ENCODE data around the gene ZMYM3. TPM values are rescaled to one million over a fixed set of nuclear protein-coding genes. Genes with fewer than 3 reads are reported as not detected.

ZMYM3 gene
- total RNA-seq, 2 experiments from 2014 or later: 22.6 to 22.8 TPM

GRCh38 chrX:71225676-71226075 lies 28.3 kb downstream of the ZMYM3 start:
- Mint-ChIP-seq H3K4me1 (no peaks in the 10 kb centered on the region), H3K9me3 (ENCODE audit: low read depth) (no peaks in the 10 kb centered on the region), H3K27ac (no peak overlapping the region), H3K4me3 (no peak overlapping the region), H3K36me3 (ENCODE audit: low read depth) (no peaks in the 10 kb centered on the region), H3K27me3 (no peaks in the 10 kb centered on the region)
- ATAC-seq (no peak), DNase-seq (no peak)
- ChIA-PET POLR2A (no interaction called here), CTCF (interaction anchor here (0.7 kb wide), 1 partner anchor 181 kb away, joined by 4 read pairs; no protein-coding TSS in a partner anchor)
- intact Hi-C loops (cut with DNase I, micrococcal nuclease): no loop called here

- ChIA-PET POLR2A (no interaction called here), CTCF (no interaction called here)
- H3K9me3 Mint-ChIP-seq (ENCODE audit: low read depth): no peaks in the 10 kb centered on the region
- ATAC-seq (no peak), DNase-seq (no peak)
- H3K27me3 Mint-ChIP-seq: no peaks in the 10 kb centered on the region
- H3K4me3 Mint-ChIP-seq: no peak overlapping the region
- no peaks in the 10 kb centered on the region for H3K4me1 Mint-ChIP-seq
- H3K36me3 Mint-ChIP-seq (ENCODE audit: low read depth): no peaks in the 10 kb centered on the region
- H3K27ac Mint-ChIP-seq: no peak overlapping the region
- intact Hi-C loops (cut with DNase I, micrococcal nuclease): no loop called here
These were observed 28.9 kb downstream of the ZMYM3 start for GRCh38 chrX:71225009-71225408.

GRCh38 chrX:71224098-71224708 lies 29.7 kb downstream of the ZMYM3 start:
- DNase-seq (no peak), ATAC-seq (no peak)
- intact Hi-C loops (cut with DNase I, micrococcal nuclease): no loop called here
- ChIA-PET POLR2A (no interaction called here), CTCF (no interaction called here)
- Mint-ChIP-seq H3K9me3 (ENCODE audit: low read depth) (no peaks in the 10 kb centered on the region), H3K4me1 (no peaks in the 10 kb centered on the region), H3K36me3 (ENCODE audit: low read depth) (no peaks in the 10 kb centered on the region), H3K27ac (no peak overlapping the region), H3K4me3 (no peak overlapping the region), H3K27me3 (no peaks in the 10 kb centered on the region)

GRCh38 chrX:71222929-71223328 lies 31.0 kb downstream of the ZMYM3 start, which contains the start of gene GJB1:
Gene GJB1 (plus strand): TSS chrX:71223224. CDS start chrX:71223708, 484 bp downstream.
- ChIA-PET POLR2A (no interaction called here), CTCF (no interaction called here)
- DNase-seq: no peak
- Mint-ChIP-seq H3K27ac (no peak within 1 kb of the TSS), H3K4me3 (no peak within 1 kb of the TSS), H3K9me3 (ENCODE audit: low read depth) (no peaks in the 10 kb centered on the region), H3K36me3 (ENCODE audit: low read depth) (no peaks in the 10 kb centered on the region), H3K4me1 (no peaks in the 10 kb centered on the region), H3K27me3 (no peaks in the 10 kb centered on the region)
- no peak for ATAC-seq
- intact Hi-C loops (cut with DNase I, micrococcal nuclease): no loop called here

- POLR2A ChIA-PET: no interaction called here
These were observed 32.8 kb downstream of the ZMYM3 start for GRCh38 chrX:71221145-71221544.

GRCh38 chrX:71217298-71217697 lies 36.6 kb downstream of the ZMYM3 start:
- no peaks in the 10 kb centered on the region for H3K36me3 Mint-ChIP-seq (ENCODE audit: low read depth)
- POLR2A ChIA-PET: no interaction called here
- DNase-seq (no peak), ATAC-seq (no peak)
- H3K27ac Mint-ChIP-seq: no peak overlapping the region
- no peaks in the 10 kb centered on the region for H3K27me3 Mint-ChIP-seq
- H3K4me1 Mint-ChIP-seq: peaks cover 3% of the 10 kb centered on the region
- no peak overlapping the region for H3K4me3 Mint-ChIP-seq
- no peaks in the 10 kb centered on the region for H3K9me3 Mint-ChIP-seq (ENCODE audit: low read depth)
- CTCF ChIA-PET: interaction anchor here (0.8 kb wide), 1 partner anchor 78 kb away, joined by 3 read pairs; no protein-coding TSS in a partner anchor
- intact Hi-C loops (cut with DNase I, micrococcal nuclease): no loop called here

More at GRCh38 chrX:71221145-71221544, 32.8 kb downstream of the ZMYM3 start:
- CTCF ChIA-PET: no interaction called here
- intact Hi-C loops (cut with DNase I, micrococcal nuclease): no loop called here
- no peaks in the 10 kb centered on the region for H3K9me3 Mint-ChIP-seq (ENCODE audit: low read depth)
- H3K4me1 Mint-ChIP-seq: peaks cover 3% of the 10 kb centered on the region
- H3K36me3 Mint-ChIP-seq (ENCODE audit: low read depth): no peaks in the 10 kb centered on the region
- DNase-seq: no peak
- no peaks in the 10 kb centered on the region for H3K27me3 Mint-ChIP-seq
- no peak overlapping the region for H3K4me3 Mint-ChIP-seq
- no peak for ATAC-seq
- H3K27ac Mint-ChIP-seq: no peak overlapping the region

- no peak for DNase-seq
- Mint-ChIP-seq H3K36me3 (ENCODE audit: low read depth) (no peaks in the 10 kb centered on the region), H3K9me3 (ENCODE audit: low read depth) (no peaks in the 10 kb centered on the region), H3K27me3 (no peaks in the 10 kb centered on the region), H3K4me1 (peaks cover 3% of the 10 kb centered on the region), H3K27ac (no peak overlapping the region), H3K4me3 (no peak overlapping the region)
- ChIA-PET CTCF (no interaction called here), POLR2A (no interaction called here)
- no peak for ATAC-seq
- intact Hi-C loops (cut with DNase I, micrococcal nuclease): no loop called here
These were observed 37.5 kb downstream of the ZMYM3 start for GRCh38 chrX:71216485-71216884.

- no peak overlapping the region for H3K27ac Mint-ChIP-seq
- ATAC-seq: no peak
- H3K4me1 Mint-ChIP-seq: peaks cover 3% of the 10 kb centered on the region
- no peaks in the 10 kb centered on the region for H3K36me3 Mint-ChIP-seq (ENCODE audit: low read depth)
- no peaks in the 10 kb centered on the region for H3K27me3 Mint-ChIP-seq
- no peak overlapping the region for H3K4me3 Mint-ChIP-seq
- H3K9me3 Mint-ChIP-seq (ENCODE audit: low read depth): no peaks in the 10 kb centered on the region
- DNase-seq: no peak
- CTCF ChIA-PET: no interaction called here
- POLR2A ChIA-PET: no interaction called here
- intact Hi-C loops (cut with DNase I, micrococcal nuclease): no loop called here
These were observed 38.5 kb downstream of the ZMYM3 start for GRCh38 chrX:71215338-71215912.

- H3K27ac Mint-ChIP-seq: no peak overlapping the region
- no peaks in the 10 kb centered on the region for H3K27me3 Mint-ChIP-seq
- POLR2A ChIA-PET: no interaction called here
These were observed 39.2 kb downstream of the ZMYM3 start for GRCh38 chrX:71214604-71215337.

GRCh38 chrX:71214152-71214551 lies 39.8 kb downstream of the ZMYM3 start:
- POLR2A ChIA-PET: no interaction called here
- CTCF ChIA-PET: no interaction called here
- Mint-ChIP-seq H3K27ac (no peak overlapping the region), H3K36me3 (ENCODE audit: low read depth) (no peaks in the 10 kb centered on the region), H3K27me3 (no peaks in the 10 kb centered on the region), H3K4me3 (no peak overlapping the region), H3K4me1 (peaks cover 3% of the 10 kb centered on the region), H3K9me3 (ENCODE audit: low read depth) (no peaks in the 10 kb centered on the region)
- ATAC-seq (no peak), DNase-seq (no peak)
- intact Hi-C loops (cut with DNase I, micrococcal nuclease): no loop called here

More at GRCh38 chrX:71214604-71215337, 39.2 kb downstream of the ZMYM3 start:
- Mint-ChIP-seq H3K36me3 (ENCODE audit: low read depth) (no peaks in the 10 kb centered on the region), H3K9me3 (ENCODE audit: low read depth) (no peaks in the 10 kb centered on the region), H3K4me1 (peaks cover 3% of the 10 kb centered on the region), H3K4me3 (no peak overlapping the region)
- intact Hi-C loops (cut with DNase I, micrococcal nuclease): no loop called here
- CTCF ChIA-PET: no interaction called here
- DNase-seq (no peak), ATAC-seq (no peak)

- H3K9me3 Mint-ChIP-seq (ENCODE audit: low read depth): no peaks in the 10 kb centered on the region
- H3K27me3 Mint-ChIP-seq: no peaks in the 10 kb centered on the region
- H3K27ac Mint-ChIP-seq: no peak overlapping the region
- no peaks in the 10 kb centered on the region for H3K36me3 Mint-ChIP-seq (ENCODE audit: low read depth)
- ChIA-PET POLR2A (no interaction called here), CTCF (interaction anchor here (0.5 kb wide), 1 partner anchor 171 kb away, joined by 3 read pairs; no protein-coding TSS in a partner anchor)
- DNase-seq (no peak), ATAC-seq (no peak)
- intact Hi-C loops (cut with DNase I, micrococcal nuclease): no loop called here
- H3K4me1 Mint-ChIP-seq: peaks cover 3% of the 10 kb centered on the region
- H3K4me3 Mint-ChIP-seq: no peak overlapping the region
These were observed 41.4 kb downstream of the ZMYM3 start for GRCh38 chrX:71212536-71212935.

- Mint-ChIP-seq H3K36me3 (ENCODE audit: low read depth) (no peaks in the 10 kb centered on the region), H3K27me3 (no peaks in the 10 kb centered on the region), H3K9me3 (ENCODE audit: low read depth) (no peaks in the 10 kb centered on the region), H3K4me3 (no peak overlapping the region), H3K4me1 (no peaks in the 10 kb centered on the region), H3K27ac (no peak overlapping the region)
- ATAC-seq: no peak
- DNase-seq: no peak
- intact Hi-C loops (cut with DNase I, micrococcal nuclease): no loop called here
- CTCF ChIA-PET: no interaction called here
- POLR2A ChIA-PET: no interaction called here
These were observed 43.1 kb downstream of the ZMYM3 start for GRCh38 chrX:71210816-71211215.
